ENCODE results near the gene LGSN. TPM values are rescaled to one million over a fixed set of nuclear protein-coding genes. Genes with fewer than 3 reads are reported as not detected.

Gene LGSN
- total and polyA plus RNA-seq, 4 donors = 0.03 to 0.33 (median 0.22) TPM

DNA sequence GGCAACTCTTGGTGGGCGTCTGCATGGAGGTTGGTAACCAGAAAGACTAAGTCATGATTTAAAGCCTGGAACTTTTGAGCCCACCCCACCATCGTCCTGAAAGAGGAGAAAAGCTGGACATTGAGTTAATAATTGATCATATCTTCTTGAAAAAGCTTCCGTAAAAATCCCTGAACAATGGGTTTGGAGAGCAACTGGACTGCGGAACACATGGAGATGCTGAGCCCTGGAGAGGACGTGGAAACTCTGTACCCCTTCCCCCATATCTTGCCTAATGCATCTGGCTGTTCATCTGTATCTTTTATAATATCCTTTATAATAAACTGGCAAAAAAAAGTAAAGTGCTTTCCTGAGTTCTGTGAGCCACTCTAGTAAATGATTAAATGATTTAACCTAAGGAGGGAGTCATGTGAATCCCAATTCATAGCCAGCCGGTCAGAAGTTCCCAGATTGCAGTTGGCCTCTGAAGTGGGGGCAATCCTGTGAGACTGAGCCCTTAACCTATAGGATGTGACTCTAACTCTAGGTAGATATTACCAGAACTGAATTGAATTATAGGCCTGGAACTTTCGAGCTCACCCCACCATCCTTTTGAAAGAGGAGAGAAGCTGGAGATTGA, 26.5 kb upstream of the LGSN start:
- DNase-seq (ENCODE audit: low spot score) = no peak

More for the DNA sequence above, 26.5 kb upstream of the LGSN start:
- TF ChIP-seq FOXA1 (IDR thresholded peaks at IDR 0.05) = no peak
- TF ChIP-seq HNF4A (conservative IDR thresholded peaks at IDR 0.05) = no peak
- no peak for TF ChIP-seq GABPA (IDR thresholded peaks at IDR 0.05 in 1 of 2, conservative IDR thresholded peaks at IDR 0.05 in 1 of 2)
- TF ChIP-seq, protein P1, sequence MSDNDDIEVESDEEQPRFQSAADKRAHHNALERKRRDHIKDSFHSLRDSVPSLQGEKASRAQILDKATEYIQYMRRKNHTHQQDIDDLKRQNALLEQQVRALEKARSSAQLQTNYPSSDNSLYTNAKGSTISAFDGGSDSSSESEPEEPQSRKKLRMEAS (IDR thresholded peaks at IDR 0.05) = no peak
- TF ChIP-seq NR2F2 (IDR thresholded peaks at IDR 0.05) = no peak
- no peak for TF ChIP-seq HNF4G (IDR thresholded peaks at IDR 0.05)
- no peak for TF ChIP-seq JUND (IDR thresholded peaks at IDR 0.05)
- TF ChIP-seq RAD21 (IDR thresholded peaks at IDR 0.05) = no peak
- TF ChIP-seq SP1 (IDR thresholded peaks at IDR 0.05) = no peak
- no peak for TF ChIP-seq RXRA (IDR thresholded peaks at IDR 0.05)
- TF ChIP-seq FOXA2 (IDR thresholded peaks at IDR 0.05) = no peak
- no peak for TF ChIP-seq TAF1 (conservative IDR thresholded peaks at IDR 0.05)
- TF ChIP-seq, protein P2, sequence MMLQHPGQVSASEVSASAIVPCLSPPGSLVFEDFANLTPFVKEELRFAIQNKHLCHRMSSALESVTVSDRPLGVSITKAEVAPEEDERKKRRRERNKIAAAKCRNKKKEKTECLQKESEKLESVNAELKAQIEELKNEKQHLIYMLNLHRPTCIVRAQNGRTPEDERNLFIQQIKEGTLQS (IDR thresholded peaks at IDR 0.05) = no peak
- TF ChIP-seq, protein P3, sequence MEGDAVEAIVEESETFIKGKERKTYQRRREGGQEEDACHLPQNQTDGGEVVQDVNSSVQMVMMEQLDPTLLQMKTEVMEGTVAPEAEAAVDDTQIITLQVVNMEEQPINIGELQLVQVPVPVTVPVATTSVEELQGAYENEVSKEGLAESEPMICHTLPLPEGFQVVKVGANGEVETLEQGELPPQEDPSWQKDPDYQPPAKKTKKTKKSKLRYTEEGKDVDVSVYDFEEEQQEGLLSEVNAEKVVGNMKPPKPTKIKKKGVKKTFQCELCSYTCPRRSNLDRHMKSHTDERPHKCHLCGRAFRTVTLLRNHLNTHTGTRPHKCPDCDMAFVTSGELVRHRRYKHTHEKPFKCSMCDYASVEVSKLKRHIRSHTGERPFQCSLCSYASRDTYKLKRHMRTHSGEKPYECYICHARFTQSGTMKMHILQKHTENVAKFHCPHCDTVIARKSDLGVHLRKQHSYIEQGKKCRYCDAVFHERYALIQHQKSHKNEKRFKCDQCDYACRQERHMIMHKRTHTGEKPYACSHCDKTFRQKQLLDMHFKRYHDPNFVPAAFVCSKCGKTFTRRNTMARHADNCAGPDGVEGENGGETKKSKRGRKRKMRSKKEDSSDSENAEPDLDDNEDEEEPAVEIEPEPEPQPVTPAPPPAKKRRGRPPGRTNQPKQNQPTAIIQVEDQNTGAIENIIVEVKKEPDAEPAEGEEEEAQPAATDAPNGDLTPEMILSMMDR (IDR thresholded peaks at IDR 0.05; ENCODE audit: low read depth, low read length, missing input control) = no peak
- TF ChIP-seq, protein P4, sequence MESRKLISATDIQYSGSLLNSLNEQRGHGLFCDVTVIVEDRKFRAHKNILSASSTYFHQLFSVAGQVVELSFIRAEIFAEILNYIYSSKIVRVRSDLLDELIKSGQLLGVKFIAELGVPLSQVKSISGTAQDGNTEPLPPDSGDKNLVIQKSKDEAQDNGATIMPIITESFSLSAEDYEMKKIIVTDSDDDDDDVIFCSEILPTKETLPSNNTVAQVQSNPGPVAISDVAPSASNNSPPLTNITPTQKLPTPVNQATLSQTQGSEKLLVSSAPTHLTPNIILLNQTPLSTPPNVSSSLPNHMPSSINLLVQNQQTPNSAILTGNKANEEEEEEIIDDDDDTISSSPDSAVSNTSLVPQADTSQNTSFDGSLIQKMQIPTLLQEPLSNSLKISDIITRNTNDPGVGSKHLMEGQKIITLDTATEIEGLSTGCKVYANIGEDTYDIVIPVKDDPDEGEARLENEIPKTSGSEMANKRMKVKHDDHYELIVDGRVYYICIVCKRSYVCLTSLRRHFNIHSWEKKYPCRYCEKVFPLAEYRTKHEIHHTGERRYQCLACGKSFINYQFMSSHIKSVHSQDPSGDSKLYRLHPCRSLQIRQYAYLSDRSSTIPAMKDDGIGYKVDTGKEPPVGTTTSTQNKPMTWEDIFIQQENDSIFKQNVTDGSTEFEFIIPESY (IDR thresholded peaks at IDR 0.05) = no peak
- TF ChIP-seq EGR1 (IDR thresholded peaks at IDR 0.05; ENCODE audit: low read depth in 2 of 2) = no peak
- no peak for TF ChIP-seq YY1 (IDR thresholded peaks at IDR 0.05)
- TF ChIP-seq, protein P5, sequence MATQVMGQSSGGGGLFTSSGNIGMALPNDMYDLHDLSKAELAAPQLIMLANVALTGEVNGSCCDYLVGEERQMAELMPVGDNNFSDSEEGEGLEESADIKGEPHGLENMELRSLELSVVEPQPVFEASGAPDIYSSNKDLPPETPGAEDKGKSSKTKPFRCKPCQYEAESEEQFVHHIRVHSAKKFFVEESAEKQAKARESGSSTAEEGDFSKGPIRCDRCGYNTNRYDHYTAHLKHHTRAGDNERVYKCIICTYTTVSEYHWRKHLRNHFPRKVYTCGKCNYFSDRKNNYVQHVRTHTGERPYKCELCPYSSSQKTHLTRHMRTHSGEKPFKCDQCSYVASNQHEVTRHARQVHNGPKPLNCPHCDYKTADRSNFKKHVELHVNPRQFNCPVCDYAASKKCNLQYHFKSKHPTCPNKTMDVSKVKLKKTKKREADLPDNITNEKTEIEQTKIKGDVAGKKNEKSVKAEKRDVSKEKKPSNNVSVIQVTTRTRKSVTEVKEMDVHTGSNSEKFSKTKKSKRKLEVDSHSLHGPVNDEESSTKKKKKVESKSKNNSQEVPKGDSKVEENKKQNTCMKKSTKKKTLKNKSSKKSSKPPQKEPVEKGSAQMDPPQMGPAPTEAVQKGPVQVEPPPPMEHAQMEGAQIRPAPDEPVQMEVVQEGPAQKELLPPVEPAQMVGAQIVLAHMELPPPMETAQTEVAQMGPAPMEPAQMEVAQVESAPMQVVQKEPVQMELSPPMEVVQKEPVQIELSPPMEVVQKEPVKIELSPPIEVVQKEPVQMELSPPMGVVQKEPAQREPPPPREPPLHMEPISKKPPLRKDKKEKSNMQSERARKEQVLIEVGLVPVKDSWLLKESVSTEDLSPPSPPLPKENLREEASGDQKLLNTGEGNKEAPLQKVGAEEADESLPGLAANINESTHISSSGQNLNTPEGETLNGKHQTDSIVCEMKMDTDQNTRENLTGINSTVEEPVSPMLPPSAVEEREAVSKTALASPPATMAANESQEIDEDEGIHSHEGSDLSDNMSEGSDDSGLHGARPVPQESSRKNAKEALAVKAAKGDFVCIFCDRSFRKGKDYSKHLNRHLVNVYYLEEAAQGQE (IDR thresholded peaks at IDR 0.05) = no peak
- H3K27me3 ChIP-seq (ENCODE audit: control insufficient read depth in 4 of 4, insufficient read depth in 4 of 4, low read length in 3 of 4) = no peaks in the 10 kb centered on the region
- no peaks in the 10 kb centered on the region for H3K36me3 ChIP-seq (ENCODE audit: control insufficient read depth in 4 of 4, insufficient read depth in 3 of 4, low read depth in 1 of 4, low read length in 3 of 4)
- H3K9me3 ChIP-seq (ENCODE audit: control insufficient read depth in 4 of 4, low read length in 3 of 4) = no peaks in the 10 kb centered on the region
- WGBS = 91% methylated on average over 7 of the region's 7 CpGs
- H3K4me1 ChIP-seq (ENCODE audit: control insufficient read depth in 4 of 4, insufficient read depth in 4 of 4, low read length in 3 of 4) = no peaks in the 10 kb centered on the region
- no peak overlapping the region for H3K9ac ChIP-seq (ENCODE audit: low read depth in 1 of 2, low read length in 2 of 2)
- no peak overlapping the region for H3K4me3 ChIP-seq (ENCODE audit: low read depth in 1 of 3, low read length in 3 of 3)
- no peak overlapping the region for H3K27ac ChIP-seq (ENCODE audit: low read depth in 1 of 2, low read length in 2 of 2)
